HG03521 (cell line): ENCODE results near the gene NAV1.
"Not testable (repeated sequence)": the region's sequence is repeated elsewhere in the genome, so short reads cannot be mapped to it uniquely, and the experiment has no call there.

Experiments used
- ATAC-seq: cut with Tn5 transposase; IDR thresholded peaks from one replicate; pipeline ENCODE4 v1.9.1; 2021; ENCODE audit warnings: mild to moderate bottlenecking, moderate library complexity; ENCODE audit not compliant: unreplicated experiment

The NAV1 gene

DNA sequence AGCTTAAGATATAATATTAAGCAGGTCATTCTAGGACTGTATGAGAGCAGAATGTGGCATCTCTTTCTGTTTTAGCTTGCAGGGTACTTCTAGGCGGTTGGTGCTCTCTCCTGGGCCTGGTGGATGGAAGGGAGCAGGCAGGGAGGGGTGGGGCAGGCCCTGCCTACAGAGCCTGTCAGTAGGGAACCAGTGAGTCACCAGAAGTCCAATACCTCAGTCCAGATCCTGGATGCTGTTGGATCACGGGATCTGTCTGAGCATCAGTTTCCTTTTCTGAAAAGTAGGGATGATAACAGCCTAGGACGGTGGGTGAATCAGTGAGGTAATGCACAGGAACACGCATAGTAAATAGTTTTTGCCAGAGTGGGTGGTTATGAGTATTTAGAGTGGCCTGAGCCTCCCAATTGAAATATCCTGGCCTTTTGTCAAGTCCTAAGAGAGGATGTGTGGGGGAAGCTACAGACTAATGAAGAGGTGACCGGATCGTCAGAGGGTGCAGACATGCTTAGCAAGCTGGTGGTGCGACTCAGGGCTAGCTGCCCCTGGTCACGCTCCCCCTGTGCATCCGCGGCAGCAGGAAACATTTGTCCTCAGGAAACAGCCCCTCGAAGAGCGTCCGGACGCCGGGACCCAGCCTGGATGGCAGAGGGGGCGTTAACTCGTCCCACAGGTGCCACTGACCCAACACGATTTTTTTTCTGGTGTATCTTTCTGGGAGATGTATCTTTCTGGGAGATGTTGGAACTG, 23.9 kb downstream of the NAV1 start:
- no peak for ATAC-seq

- ATAC-seq, result no peak
These were observed 24.5 kb downstream of the NAV1 start for GRCh38 chr1:201563406-201563780.

DNA sequence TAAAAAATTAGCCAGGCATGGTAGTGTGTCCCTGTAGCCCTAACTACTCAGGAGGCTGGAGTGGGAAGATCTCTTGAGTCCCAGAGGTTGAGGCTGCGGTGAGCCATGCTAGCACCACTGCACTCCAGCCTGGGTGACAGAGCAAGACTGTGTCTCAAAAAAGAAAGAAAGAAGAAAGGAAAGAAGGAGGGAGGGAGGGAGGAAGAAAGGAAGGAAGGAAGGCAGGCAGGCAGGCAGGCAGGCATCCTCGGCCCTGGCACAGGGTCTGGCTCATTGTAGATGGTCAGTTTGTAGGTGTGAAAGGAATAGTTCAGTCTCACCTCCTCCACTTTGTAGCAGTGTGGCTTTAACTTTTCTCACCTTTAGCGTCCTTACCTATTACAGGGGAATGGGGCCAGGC, 25.0 kb downstream of the NAV1 start:
- no peak for ATAC-seq

DNA sequence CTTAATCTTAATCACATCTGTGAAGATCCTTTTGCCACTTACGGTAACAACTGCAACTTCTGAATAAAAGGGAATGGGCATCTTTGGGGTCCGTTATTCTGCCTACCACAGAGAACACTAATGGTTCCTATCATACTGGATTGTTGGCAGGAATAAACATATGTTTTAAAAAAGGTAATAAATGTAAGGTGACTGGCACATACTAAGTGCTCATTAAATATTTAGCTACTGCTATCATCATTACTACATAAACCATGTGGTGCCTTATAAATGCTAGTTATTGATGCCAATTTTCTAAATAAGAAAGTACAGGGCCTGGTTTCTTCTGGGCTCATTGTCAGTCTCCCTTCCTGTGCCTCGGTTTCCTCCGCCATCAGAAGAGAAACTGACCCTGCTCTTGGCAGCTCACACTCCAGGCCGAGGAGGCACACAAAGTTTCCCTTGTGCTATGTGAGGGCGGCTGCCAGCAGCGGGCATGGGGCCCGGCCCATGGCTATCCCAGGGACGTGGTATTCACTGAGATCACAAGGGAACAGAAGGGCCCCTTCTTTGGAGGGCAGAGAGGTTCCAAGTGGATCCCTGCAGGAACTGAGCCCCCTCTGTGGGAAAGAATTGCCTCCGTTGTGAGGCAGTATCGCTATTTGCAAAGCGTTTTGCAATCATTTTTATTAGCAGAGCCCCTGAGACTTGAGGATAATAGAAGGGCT, 26.2 kb downstream of the NAV1 start:
- ATAC-seq, result no peak

GRCh38 chr1:201565771-201566528, 27.0 kb downstream of the NAV1 start:
- no peak for ATAC-seq

GRCh38 chr1:201566529-201566823, 27.5 kb downstream of the NAV1 start:
- ATAC-seq, result no peak

GRCh38 chr1:201566933-201567801, 28.2 kb downstream of the NAV1 start:
- ATAC-seq, result no peak

DNA sequence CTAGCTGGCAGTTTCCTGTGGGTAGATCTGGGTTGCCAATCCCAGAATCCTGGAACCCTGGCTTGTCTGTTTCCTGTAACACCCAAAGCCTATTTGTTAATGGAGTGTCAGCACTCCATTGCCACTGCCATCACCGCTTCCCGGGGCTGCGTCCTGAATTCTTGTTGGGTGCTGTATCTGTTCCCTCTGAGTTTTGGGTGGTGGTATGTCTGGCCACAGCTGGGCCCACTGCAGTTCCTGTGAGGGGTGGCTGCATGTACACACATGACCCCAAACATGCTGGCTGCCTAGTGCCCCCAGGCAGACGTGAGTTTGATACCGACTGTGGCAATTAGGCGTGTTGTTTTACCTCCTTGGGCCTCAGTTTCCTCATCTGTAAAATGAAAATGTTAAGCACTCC, 29.3 kb downstream of the NAV1 start:
- ATAC-seq, result no peak

GRCh38 chr1:201568859-201569294, 29.9 kb downstream of the NAV1 start:
- no peak for ATAC-seq

- ATAC-seq, result no peak
These were observed 31.4 kb downstream of the NAV1 start for GRCh38 chr1:201570181-201570885.

DNA sequence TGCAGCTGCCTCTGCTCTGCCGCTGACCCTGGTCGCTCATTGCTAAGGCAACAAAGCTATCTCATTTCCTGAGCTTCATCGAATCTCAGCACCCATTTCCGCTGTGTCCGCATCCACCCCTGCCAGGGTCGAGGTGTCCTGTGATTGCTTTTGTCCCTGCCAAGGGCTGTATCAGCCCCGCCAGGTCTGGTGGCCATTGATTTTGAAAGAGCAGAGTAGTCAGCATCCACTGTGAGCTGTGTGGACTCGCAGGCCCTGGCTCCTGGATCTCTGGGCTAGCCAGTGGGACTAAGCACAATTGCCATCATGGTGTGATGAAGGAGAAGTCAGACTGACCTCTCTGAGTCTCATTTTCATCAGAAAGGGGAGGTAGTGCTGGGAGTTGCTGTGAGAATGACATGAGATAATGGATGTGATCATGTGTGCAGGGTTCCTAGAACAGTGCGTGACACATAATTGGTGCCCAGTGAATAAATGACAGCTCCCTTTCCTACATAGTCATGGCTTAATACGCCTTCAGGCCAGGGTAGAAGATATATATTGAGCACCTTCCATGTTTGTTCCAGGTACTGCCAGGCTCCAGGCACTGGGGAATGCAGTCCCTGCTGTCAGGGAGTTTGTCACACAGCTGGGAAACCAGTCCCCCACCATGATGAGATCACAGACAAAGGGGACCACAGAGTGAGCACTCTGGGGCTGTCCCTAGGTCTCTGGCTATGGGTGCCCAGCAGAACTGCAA, 32.1 kb downstream of the NAV1 start:
- ATAC-seq, result no peak

DNA sequence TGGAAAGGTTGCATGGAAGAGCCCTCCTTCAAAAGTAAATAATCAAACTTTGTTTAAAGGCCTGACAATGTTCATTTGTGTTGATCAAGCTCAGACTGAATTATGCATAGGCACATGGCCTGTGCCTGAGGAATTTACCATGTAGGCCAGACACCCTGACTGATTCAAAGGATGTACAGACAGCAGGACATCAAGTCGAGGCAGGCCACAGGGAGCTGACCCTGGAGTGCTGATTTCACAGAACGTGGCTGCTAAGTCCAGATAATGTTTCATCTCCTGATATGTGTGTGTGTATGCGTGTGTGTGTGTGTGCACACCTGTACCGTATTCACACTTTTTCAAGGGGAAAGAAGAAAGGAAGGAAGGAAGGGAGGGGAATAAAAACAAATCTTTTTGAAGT, 34.1 kb downstream of the NAV1 start:
- no peak for ATAC-seq

GRCh38 chr1:201573923-201574322, 35.0 kb downstream of the NAV1 start:
- no peak for ATAC-seq

DNA sequence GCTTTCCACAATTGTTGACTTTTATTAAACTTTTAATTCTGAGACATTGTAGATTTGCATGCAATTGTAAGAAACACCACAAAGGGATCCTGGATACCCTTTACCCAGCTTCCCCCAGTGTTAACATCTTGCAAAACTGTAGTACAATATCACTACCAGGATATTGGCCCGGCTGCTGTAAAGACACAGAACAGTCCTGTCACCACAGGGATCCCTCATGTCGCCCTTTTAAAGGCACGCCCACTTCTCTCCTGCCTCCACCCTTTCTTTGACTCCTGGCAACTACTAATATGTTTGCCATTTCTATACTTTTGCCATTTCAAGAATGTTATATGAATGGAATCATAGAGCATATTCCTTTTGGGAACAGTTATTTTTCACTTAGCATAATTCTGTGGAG, 37.0 kb downstream of the NAV1 start:
- no peak for ATAC-seq

DNA sequence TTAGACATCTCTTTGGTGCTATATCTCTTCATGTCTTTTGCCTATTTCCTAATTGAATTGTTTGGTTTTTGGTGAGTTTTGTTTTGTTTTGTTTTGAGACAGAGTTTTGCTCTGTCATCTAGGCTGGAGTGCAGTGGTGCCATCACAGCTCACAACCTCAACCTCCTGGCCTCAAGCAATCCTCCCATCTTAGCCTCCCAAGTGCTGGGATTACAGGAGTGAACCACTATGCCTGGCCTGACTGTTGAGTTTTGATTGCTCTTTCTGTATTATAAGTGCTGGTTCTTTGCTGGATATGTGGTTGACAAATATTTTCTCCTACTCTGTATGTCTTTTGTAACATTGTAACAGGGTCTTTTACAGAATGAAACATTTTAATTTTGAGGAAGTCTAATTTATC, 38.0 kb downstream of the NAV1 start:
- no peak for ATAC-seq

DNA sequence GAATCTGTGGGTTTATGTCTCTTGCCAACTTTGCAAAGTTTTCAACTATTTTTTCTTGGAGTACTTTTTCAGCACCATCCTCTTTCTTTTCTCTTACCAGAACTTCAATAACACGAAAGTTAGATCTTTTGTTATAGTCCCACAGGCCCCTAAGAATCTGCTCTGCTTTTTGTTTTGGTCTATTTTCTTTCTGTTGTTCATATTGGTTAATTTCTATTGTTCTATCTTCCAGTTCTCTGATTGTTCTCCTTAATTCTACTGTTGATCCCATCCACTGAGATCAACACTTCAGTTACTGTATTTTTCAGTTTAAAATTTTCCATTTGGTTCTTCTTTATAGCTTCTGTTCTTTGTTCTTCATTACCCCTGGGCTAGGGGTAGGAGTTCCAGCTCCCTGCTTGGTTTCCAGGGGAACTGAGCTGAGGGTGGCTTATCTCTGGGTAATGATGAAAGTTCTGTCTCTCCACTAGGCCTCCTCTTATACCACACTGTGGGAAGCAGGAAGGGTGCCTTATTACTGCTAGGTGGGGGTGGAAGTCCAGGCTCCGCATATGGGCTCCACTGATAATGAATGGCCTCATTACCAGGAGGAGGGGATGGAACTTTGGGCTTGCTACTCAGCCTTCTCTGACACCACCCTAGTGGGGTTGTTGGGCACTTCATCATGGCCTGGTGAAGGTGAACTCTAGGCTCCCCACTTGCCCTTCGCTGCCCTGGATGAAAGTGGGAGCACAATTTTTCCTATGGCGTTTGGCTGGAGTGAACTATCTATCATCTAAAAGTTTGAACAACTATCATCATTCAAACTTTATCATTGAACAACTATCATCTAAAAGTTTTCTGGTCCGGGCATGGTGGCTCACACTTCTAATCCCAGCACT, 39.3 kb downstream of the NAV1 start:
- no peak for ATAC-seq

- not testable (repeated sequence) for ATAC-seq
These were observed 42.4 kb downstream of the NAV1 start for GRCh38 chr1:201581371-201581770.

DNA sequence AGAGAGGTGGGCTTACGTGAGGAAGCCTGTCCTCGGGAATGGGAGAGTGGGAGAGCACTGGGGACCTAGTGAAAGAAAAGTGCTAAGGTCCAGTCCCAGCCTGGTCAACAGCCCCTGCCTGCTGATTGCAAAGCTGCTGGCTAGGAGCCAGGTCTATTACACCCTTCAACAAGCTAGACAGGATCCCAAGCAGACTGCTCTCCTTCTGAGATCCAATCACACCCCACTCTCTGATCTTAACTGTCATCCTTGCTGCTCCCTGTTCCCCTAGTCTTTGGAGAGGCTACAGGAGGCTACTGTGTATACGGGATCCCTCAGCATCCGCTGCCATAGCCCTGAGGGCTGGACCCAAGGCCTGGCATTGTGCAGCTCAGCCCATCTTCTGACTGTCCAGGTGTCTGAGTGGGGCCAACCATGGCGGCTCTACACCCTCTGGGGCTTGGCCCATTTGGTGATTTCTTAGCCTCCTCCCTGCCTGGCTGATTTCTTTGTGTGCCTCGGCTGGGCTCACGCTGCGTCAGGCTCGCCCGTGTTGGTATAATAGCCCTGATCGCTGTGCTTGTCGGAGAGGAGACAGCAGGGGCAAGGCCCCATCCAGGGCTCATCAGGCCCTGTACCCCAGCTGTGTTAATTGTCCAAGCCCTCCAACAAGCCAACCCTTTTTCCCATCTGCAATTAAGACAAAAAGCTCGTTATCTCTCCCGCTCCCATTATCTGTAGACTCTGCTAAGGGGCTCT, 43.9 kb downstream of the NAV1 start:
- no peak for ATAC-seq
